K562 (cell line): ENCODE data around the gene TEX54. TPM values are rescaled to one million over a fixed set of nuclear protein-coding genes. Genes with fewer than 3 reads are reported as not detected.

Experiments
- ATF1 ChIP-seq, 2 experiments: fragments of 450-650 bp in 1 of 2; IDR thresholded peaks; 2 replicates each; pipeline ENCODE4 v1.6.1; 2016; ENCODE audit warnings: missing compliant biosample characterization in 1 of 2, missing genetic modification characterization in 1 of 2
- CEBPG ChIP-seq, 3 experiments: fragments of 200-800 bp in 1 of 3; sonication (Bioruptor generic) in 1 of 3; sonication (generic) in 1 of 3; formaldehyde crosslinking in 1 of 3; IDR thresholded peaks in 2 of 3; conservative IDR thresholded peaks in 1 of 3; 2 replicates each; pipeline versions ENCODE4 v1.6.1 to v1.8.0; 2016 to 2022; ENCODE audit warnings: missing compliant biosample characterization in 2 of 3, missing genetic modification characterization in 2 of 3, mild to moderate bottlenecking in 1 of 3, missing genetic modification reagents in 1 of 3
- CSDE1 ChIP-seq, 2 experiments: fragments of 450-650 bp; IDR thresholded peaks; 2 replicates each; pipeline ENCODE4 v1.6.1; 2016; ENCODE audit warnings: mild to moderate bottlenecking in 1 of 2
- E4F1 ChIP-seq: fragments of 250-450 bp; sonication (Bioruptor Pico); IDR thresholded peaks from 2 replicates; pipeline ENCODE4 v1.5.0; 2021; ENCODE audit warnings: mild to moderate bottlenecking, borderline replicate concordance
- FOXK2 ChIP-seq, 2 experiments: fragments of 450-650 bp; IDR thresholded peaks in 1 of 2; conservative IDR thresholded peaks in 1 of 2; 2 replicates each; pipeline ENCODE4 v1.6.1; 2016; ENCODE audit warnings: low read depth in 2 of 2, mild to moderate bottlenecking in 1 of 2
- HNRNPUL1 ChIP-seq: fragments of 200-400 bp; formaldehyde crosslinking; IDR thresholded peaks from 2 replicates; pipeline ENCODE4 v1.6.1; 2017; ENCODE audit warnings: low read length
- KDM2B ChIP-seq: fragments of 250-450 bp; sonication (Bioruptor Pico); IDR thresholded peaks from 2 replicates; pipeline ENCODE4 v1.8.0; 2021; ENCODE audit warnings: mild to moderate bottlenecking, moderate library complexity
- PHF20 ChIP-seq: fragments of 450-650 bp; IDR thresholded peaks from 2 replicates; pipeline ENCODE4 v1.6.1; 2018; ENCODE audit not compliant: partially characterized antibody
- YBX1 ChIP-seq: fragments of 450-650 bp; IDR thresholded peaks from 2 replicates; pipeline ENCODE4 v1.7.1; 2016; ENCODE audit warnings: mild to moderate bottlenecking
- ZNF384 ChIP-seq: IDR thresholded peaks from 2 replicates; pipeline ENCODE4 v1.6.1; 2012; ENCODE audit warnings: low read depth, low read length, improper control_type of control experiment
- ZNF41 ChIP-seq: fragments of 250-450 bp; sonication (Bioruptor Pico); conservative IDR thresholded peaks from 2 replicates; pipeline ENCODE4 v1.4.0; 2020; ENCODE audit warnings: mild to moderate bottlenecking
- ZNF740 ChIP-seq, 3 experiments: fragments of 200-800 bp in 1 of 3; sonication (Bioruptor generic) in 1 of 3; sonication (generic) in 1 of 3; formaldehyde crosslinking in 1 of 3; IDR thresholded peaks; 2 replicates each; pipeline versions ENCODE4 v1.6.1 to v1.8.0; 2016 to 2022; ENCODE audit warnings: mild to moderate bottlenecking in 2 of 3, missing compliant biosample characterization in 2 of 3, missing genetic modification characterization in 2 of 3, missing genetic modification reagents in 1 of 3
- polyA plus RNA-seq, 8 experiments: library from polyadenylated mRNA; depleted of rRNA in 4 of 8; stranded (reverse) in 5 of 8; unstranded in 3 of 8; fragments of >200 nt; fragmentation: Nextera tagmentation in 2 of 8; fragmentation: Illumina TruSeq in 1 of 8; extraction: Ambion mirVana in 2 of 8; extraction: Trizol in 1 of 8; gene quantifications; 2 replicates each; pipeline versions ENCODE4 v1.2.1 to v1.2.3, GENCODE V29; 2011 to 2014; ENCODE audit warnings: inconsistent platforms in 1 of 8, missing spikeins in 1 of 8
- total RNA-seq, 7 experiments: library from RNA; depleted of rRNA in 6 of 7; stranded (reverse); fragments of >200 nt in 6 of 7; fragmentation: Illumina TruSeq in 2 of 7; extraction: Trizol in 2 of 7; gene quantifications; 2 replicates each; pipeline versions ENCODE4 v1.2.1 to v1.2.3, GENCODE V29; 2011 to 2021; ENCODE audit warnings: low replicate concordance in 1 of 7
- TF ChIP-seq, protein P1 (sequence below), 2 experiments: fragments of 450-650 bp in 1 of 2; sonication (generic) in 1 of 2; formaldehyde crosslinking in 1 of 2; IDR thresholded peaks; 2 replicates each; pipeline versions ENCODE4 v1.7.1 to v1.9.0; 2016 to 2022; ENCODE audit warnings: inconsistent platforms in 1 of 2, mild to moderate bottlenecking in 1 of 2, missing genetic modification reagents in 1 of 2
- TF ChIP-seq, protein P2 (sequence below): fragments of 250-450 bp; sonication (Bioruptor Pico); IDR thresholded peaks from 2 replicates; pipeline ENCODE4 v1.9.0; 2021; ENCODE audit warnings: mild to moderate bottlenecking

The TEX54 gene
- total and polyA plus RNA-seq, 9 of the 15 experiments (the other 6 are each of a cell fraction or from before 2014, with no cell fraction given) = not detected

GRCh38 chr11:62882431-62882749 lies 49.7 kb upstream of the TEX54 start (continued):
- no peak for TF ChIP-seq ATF1 (CRISPR knock-in tag; IDR thresholded peaks at IDR 0.05)
- TF ChIP-seq ATF1 (tag; IDR thresholded peaks at IDR 0.05) = no peak
- TF ChIP-seq E4F1 = no peak
- TF ChIP-seq, protein P1, sequence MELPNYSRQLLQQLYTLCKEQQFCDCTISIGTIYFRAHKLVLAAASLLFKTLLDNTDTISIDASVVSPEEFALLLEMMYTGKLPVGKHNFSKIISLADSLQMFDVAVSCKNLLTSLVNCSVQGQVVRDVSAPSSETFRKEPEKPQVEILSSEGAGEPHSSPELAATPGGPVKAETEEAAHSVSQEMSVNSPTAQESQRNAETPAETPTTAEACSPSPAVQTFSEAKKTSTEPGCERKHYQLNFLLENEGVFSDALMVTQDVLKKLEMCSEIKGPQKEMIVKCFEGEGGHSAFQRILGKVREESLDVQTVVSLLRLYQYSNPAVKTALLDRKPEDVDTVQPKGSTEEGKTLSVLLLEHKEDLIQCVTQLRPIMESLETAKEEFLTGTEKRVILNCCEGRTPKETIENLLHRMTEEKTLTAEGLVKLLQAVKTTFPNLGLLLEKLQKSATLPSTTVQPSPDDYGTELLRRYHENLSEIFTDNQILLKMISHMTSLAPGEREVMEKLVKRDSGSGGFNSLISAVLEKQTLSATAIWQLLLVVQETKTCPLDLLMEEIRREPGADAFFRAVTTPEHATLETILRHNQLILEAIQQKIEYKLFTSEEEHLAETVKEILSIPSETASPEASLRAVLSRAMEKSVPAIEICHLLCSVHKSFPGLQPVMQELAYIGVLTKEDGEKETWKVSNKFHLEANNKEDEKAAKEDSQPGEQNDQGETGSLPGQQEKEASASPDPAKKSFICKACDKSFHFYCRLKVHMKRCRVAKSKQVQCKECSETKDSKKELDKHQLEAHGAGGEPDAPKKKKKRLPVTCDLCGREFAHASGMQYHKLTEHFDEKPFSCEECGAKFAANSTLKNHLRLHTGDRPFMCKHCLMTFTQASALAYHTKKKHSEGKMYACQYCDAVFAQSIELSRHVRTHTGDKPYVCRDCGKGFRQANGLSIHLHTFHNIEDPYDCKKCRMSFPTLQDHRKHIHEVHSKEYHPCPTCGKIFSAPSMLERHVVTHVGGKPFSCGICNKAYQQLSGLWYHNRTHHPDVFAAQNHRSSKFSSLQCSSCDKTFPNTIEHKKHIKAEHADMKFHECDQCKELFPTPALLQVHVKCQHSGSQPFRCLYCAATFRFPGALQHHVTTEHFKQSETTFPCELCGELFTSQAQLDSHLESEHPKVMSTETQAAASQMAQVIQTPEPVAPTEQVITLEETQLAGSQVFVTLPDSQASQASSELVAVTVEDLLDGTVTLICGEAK (IDR thresholded peaks at IDR 0.05) = peak; percentile 6; the same call in 1 of the 2 replicates
- TF ChIP-seq, protein P1 (CRISPR knock-in tag; IDR thresholded peaks at IDR 0.05) = no peak
- TF ChIP-seq ZNF740 (CRISPR knock-in tag; IDR thresholded peaks at IDR 0.05) = no peak
- TF ChIP-seq ZNF740 (tag; IDR thresholded peaks at IDR 0.05) = 0 out of 4 replicates have a peak, but pooled peaks of 1 of the 2 experiments have one; percentile 10
- no peak for TF ChIP-seq YBX1
- TF ChIP-seq ZNF384 = no peak
- TF ChIP-seq CSDE1 (IDR thresholded peaks at IDR 0.05) = no peak
- TF ChIP-seq HNRNPUL1 = no peak
- TF ChIP-seq, protein P2, sequence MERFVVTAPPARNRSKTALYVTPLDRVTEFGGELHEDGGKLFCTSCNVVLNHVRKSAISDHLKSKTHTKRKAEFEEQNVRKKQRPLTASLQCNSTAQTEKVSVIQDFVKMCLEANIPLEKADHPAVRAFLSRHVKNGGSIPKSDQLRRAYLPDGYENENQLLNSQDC = no peak
- no peak for TF ChIP-seq KDM2B (CRISPR knock-in tag)
- TF ChIP-seq PHF20 = no peak
- no peak for TF ChIP-seq CEBPG (CRISPR knock-in tag; IDR thresholded peaks at IDR 0.05)
- TF ChIP-seq CEBPG (tag; conservative IDR thresholded peaks at IDR 0.05 in 1 of 2, IDR thresholded peaks at IDR 0.05 in 1 of 2) = no peak
- no peak for TF ChIP-seq ZNF41 (CRISPR knock-in tag)
- TF ChIP-seq FOXK2 (conservative IDR thresholded peaks at IDR 0.05 in 1 of 2, IDR thresholded peaks at IDR 0.05 in 1 of 2; ENCODE audit: low read depth in 2 of 2) = no peak
- TF ChIP-seq, all 486 proteins: peak for 9
